Calu3 (cell line): ENCODE results near the gene CD40. TPM values are rescaled to one million over a fixed set of nuclear protein-coding genes. Genes with fewer than 3 reads are reported as not detected.

ENCODE experiments used
- BruUV-seq: library from RNA; stranded (reverse); fragments of 400-500 nt; replicated peaks from 2 replicates; lab custom pipeline; 2021; lab: Mats Ljungman, UMichigan
- CTCF ChIA-PET: fragments of 300-600 bp; sonication (Branson Sonifier 250); formaldehyde crosslinking; loops from one replicate; lab custom pipeline; 2022; ENCODE audit warnings: antibody characterized with exemption; lab: Charles Lee
- DNase-seq: peaks from one replicate; pipeline ENCODE4 v3.0.0; 2022
- H3K27ac Mint-ChIP-seq: one replicate; pipeline ENCODE4 v1.8.0; 2022; ENCODE audit warnings: mixed read lengths; ENCODE audit not compliant: unreplicated experiment
- H3K27me3 Mint-ChIP-seq: one replicate; pipeline ENCODE4 v1.8.0; 2022; ENCODE audit warnings: mixed read lengths; ENCODE audit not compliant: unreplicated experiment
- H3K36me3 Mint-ChIP-seq: one replicate; pipeline ENCODE4 v1.8.0; 2022; ENCODE audit warnings: mild to moderate bottlenecking, moderate library complexity, mixed read lengths; ENCODE audit not compliant: insufficient read depth, unreplicated experiment
- H3K4me1 Mint-ChIP-seq: one replicate; pipeline ENCODE4 v1.8.0; 2022; ENCODE audit warnings: mild to moderate bottlenecking, low read depth, mixed read lengths; ENCODE audit not compliant: unreplicated experiment
- H3K4me3 Mint-ChIP-seq: one replicate; pipeline ENCODE4 v1.8.0; 2022; ENCODE audit warnings: mild to moderate bottlenecking, low read depth, moderate library complexity, mixed read lengths; ENCODE audit not compliant: unreplicated experiment
- H3K9me3 Mint-ChIP-seq: one replicate; pipeline ENCODE4 v1.8.0; 2022; ENCODE audit warnings: low read depth, mixed read lengths; ENCODE audit not compliant: unreplicated experiment
- CTCF ChIP-seq: fragments of 200-600 bp; IDR thresholded peaks from one replicate; pipeline ENCODE4 v1.8.0; 2022; ENCODE audit warnings: antibody characterized with exemption; ENCODE audit not compliant: unreplicated experiment
- intact Hi-C: fragments of 100-400 bp; cut with micrococcal nuclease; formaldehyde crosslinking; loops from one replicate; pipeline ENCODE4 v1.10.0; 2022; ENCODE audit not compliant: unreplicated experiment
- total RNA-seq: library from RNA; stranded (reverse); gene quantifications from 2 replicates; pipeline ENCODE4 v1.2.3, GENCODE V29; 2022

The CD40 gene
- total RNA-seq, 1 experiment from 2014 or later, result 13.6 TPM

GRCh38 chr20:46145713-46146112, 27.6 kb downstream of the CD40 start:
- no TSS peak for BruUV-seq
- no peaks in the 10 kb centered on the region for H3K36me3 Mint-ChIP-seq
- no peak for DNase-seq
- H3K27me3 Mint-ChIP-seq, result peaks cover 100% of the 10 kb centered on the region
- H3K4me3 Mint-ChIP-seq, result no peak overlapping the region
- intact Hi-C loops, result no loop called here
- no peaks in the 10 kb centered on the region for H3K9me3 Mint-ChIP-seq
- CTCF ChIA-PET, result no interaction called here
- H3K4me1 Mint-ChIP-seq, result no peaks in the 10 kb centered on the region
- TF ChIP-seq CTCF, result no peak
- no peak overlapping the region for H3K27ac Mint-ChIP-seq

DNA sequence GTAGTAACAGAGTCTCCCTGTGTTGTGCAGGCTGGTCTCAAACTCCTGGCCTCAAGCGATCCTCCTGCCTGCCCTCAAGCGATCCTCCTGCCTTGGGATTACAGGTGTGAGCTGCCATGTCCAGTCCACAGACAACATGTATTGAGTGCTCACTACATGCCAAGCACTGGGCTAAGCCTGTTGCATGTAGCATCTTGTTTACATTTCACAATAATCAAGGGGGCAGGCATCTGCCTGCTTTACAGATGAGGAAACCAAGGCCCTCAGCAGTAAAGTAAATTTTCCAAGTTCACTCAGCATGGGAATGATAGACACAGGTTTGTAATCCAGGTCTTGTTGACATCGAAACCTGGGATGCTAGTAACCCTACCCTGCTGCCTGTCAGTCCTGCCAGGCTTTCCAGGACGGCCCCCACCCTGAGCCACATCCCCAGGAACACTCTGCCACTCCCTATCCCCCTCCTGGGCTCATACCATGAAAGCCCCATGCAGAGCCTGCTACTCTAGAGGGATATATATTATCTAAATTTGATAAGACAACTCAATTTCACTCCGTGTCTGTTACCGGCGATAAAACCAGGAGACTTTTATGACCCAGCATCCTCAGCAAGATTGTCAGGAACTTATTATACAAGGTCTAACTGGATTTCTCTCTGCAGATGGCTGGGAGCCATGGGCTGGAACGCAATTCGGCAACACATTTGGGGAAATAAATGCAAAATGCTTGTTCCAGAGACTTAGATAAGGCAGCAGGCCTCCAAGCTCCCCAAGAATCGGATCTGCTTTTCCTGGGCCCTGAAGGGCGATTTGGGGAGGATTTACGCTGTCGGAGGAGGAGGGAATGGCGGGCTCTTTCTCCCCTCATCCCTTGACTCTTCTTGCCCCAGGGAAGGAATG, 30.4 kb downstream of the CD40 start:
- H3K4me1 Mint-ChIP-seq, result no peaks in the 10 kb centered on the region
- H3K4me3 Mint-ChIP-seq, result no peak overlapping the region
- intact Hi-C loops, result no loop called here
- no TSS peak for BruUV-seq
- no peaks in the 10 kb centered on the region for H3K36me3 Mint-ChIP-seq
- peaks cover 78% of the 10 kb centered on the region for H3K27me3 Mint-ChIP-seq
- H3K9me3 Mint-ChIP-seq, result no peaks in the 10 kb centered on the region
- H3K27ac Mint-ChIP-seq, result no peak overlapping the region
- CTCF ChIA-PET, result interaction anchor here (0.9 to 1.0 kb wide), 2 partner anchors 14 to 15 kb away, joined by 3 to 4 read pairs; no protein-coding TSS in a partner anchor
- TF ChIP-seq CTCF, result no peak
- DNase-seq, result no peak

DNA sequence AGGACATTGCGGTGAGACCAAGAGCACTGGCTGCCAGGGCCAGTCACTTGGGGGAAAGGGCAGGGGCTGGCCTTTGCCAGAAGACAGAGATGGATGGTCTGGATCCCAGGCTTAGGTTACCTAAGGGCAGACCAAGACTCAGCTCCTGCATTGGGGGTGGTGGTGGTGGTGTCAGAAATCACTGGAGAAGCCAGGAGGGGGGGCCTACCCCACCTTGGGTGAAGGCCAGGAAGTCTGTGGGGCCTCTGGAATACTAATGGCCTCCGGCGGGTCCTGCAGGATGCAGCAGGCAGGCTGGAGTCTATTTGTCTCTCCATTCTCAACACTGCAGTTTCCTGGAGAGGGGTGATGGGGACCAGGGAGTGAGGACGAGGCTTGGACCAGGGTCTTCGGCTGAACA, 32.8 kb downstream of the CD40 start:
- CTCF ChIA-PET, result no interaction called here
- no peak overlapping the region for H3K27ac Mint-ChIP-seq
- TF ChIP-seq CTCF, result no peak
- H3K36me3 Mint-ChIP-seq, result no peaks in the 10 kb centered on the region
- H3K4me1 Mint-ChIP-seq, result no peaks in the 10 kb centered on the region
- no TSS peak for BruUV-seq
- peaks cover 78% of the 10 kb centered on the region for H3K27me3 Mint-ChIP-seq
- H3K9me3 Mint-ChIP-seq, result no peaks in the 10 kb centered on the region
- no peak for DNase-seq
- intact Hi-C loops, result no loop called here
- no peak overlapping the region for H3K4me3 Mint-ChIP-seq

- peak; percentile 74 for TF ChIP-seq CTCF
- no peak overlapping the region for H3K27ac Mint-ChIP-seq
- H3K4me3 Mint-ChIP-seq, result no peak overlapping the region
- no peaks in the 10 kb centered on the region for H3K9me3 Mint-ChIP-seq
- H3K36me3 Mint-ChIP-seq, result no peaks in the 10 kb centered on the region
- CTCF ChIA-PET, result no interaction called here
- H3K4me1 Mint-ChIP-seq, result no peaks in the 10 kb centered on the region
- H3K27me3 Mint-ChIP-seq, result peaks cover 78% of the 10 kb centered on the region
- BruUV-seq, result no TSS peak
- intact Hi-C loops, result no loop called here
- DNase-seq, result peak; percentile 36
Observed at GRCh38 chr20:46151936-46152335, 33.8 kb downstream of the CD40 start.
